Smooth muscle cell (in vitro differentiated cells): ENCODE measurements around the gene NSUN3. TPM values are rescaled to one million over a fixed set of nuclear protein-coding genes. Genes with fewer than 3 reads are reported as not detected.

Experiments used
- DNase-seq: peaks from one replicate; lab custom pipeline; 2025; ENCODE audit not compliant: unreplicated experiment; lab: John Stamatoyannopoulos, UW
- H2AFZ ChIP-seq: fragments of 200-600 bp; sonication (generic); 2 replicates; pipeline ENCODE4 v1.6.0; 2016; ENCODE audit warnings: antibody characterized with exemption, low read depth, mild to moderate bottlenecking
- H3F3A ChIP-seq: fragments of 200-600 bp; sonication (generic); 2 replicates; pipeline ENCODE4 v1.6.0; 2017; ENCODE audit warnings: antibody characterized with exemption, low read depth
- H3K27ac ChIP-seq: fragments of 200-600 bp; sonication (generic); 2 replicates; pipeline ENCODE4 v1.5.1; 2016; ENCODE audit warnings: low read depth, mild to moderate bottlenecking
- H3K27me3 ChIP-seq: fragments of 200-600 bp; sonication (generic); 2 replicates; pipeline ENCODE4 v1.6.1; 2016; ENCODE audit warnings: low read depth, mild to moderate bottlenecking
- H3K36me3 ChIP-seq: fragments of 200-600 bp; sonication (generic); 2 replicates; pipeline ENCODE4 v1.5.1; 2016; ENCODE audit warnings: low read depth
- H3K4me1 ChIP-seq: fragments of 200-600 bp; sonication (generic); 2 replicates; pipeline ENCODE4 v1.5.1; 2016; ENCODE audit warnings: low read depth
- H3K4me2 ChIP-seq: fragments of 200-600 bp; sonication (generic); 2 replicates; pipeline ENCODE4 v1.6.0; 2016; ENCODE audit warnings: mild to moderate bottlenecking
- H3K4me3 ChIP-seq: fragments of 200-600 bp; sonication (generic); 2 replicates; pipeline ENCODE4 v1.5.1; 2016; ENCODE audit warnings: mild to moderate bottlenecking
- H3K79me2 ChIP-seq: fragments of 200-600 bp; sonication (generic); 2 replicates; pipeline ENCODE4 v1.6.0; 2016; ENCODE audit warnings: low read depth, mild to moderate bottlenecking
- H3K9ac ChIP-seq: fragments of 200-600 bp; sonication (generic); 2 replicates; pipeline ENCODE4 v1.6.0; 2016; ENCODE audit warnings: low read depth
- H3K9me3 ChIP-seq: fragments of 200-600 bp; sonication (generic); replicated peaks from 2 replicates; pipeline ENCODE4 v1.5.1; 2016; ENCODE audit warnings: low read depth
- H4K20me1 ChIP-seq: fragments of 200-600 bp; sonication (generic); 2 replicates; pipeline ENCODE4 v1.6.0; 2016; ENCODE audit warnings: low read depth
- CTCF ChIP-seq: fragments of 200-600 bp; sonication (generic); IDR thresholded peaks from 2 replicates; pipeline ENCODE4 v1.5.1; 2017; ENCODE audit warnings: borderline replicate concordance, mild to moderate bottlenecking, antibody characterized with exemption; ENCODE audit not compliant: insufficient read depth, poor library complexity, severe bottlenecking
- WGBS: methylation state at CpG from one replicate; pipeline ENCODE4 v1.1.7; 2016; ENCODE audit warnings: low lambda C conversion rate; 5-methylcytosine and 5-hydroxymethylcytosine counted together
- polyA plus RNA-seq: library from polyadenylated mRNA; unstranded; fragments of >200 nt; fragmentation: Nextera tagmentation; extraction: Ambion mirVana; gene quantifications from 2 replicates; pipeline ENCODE4 v1.2.1, GENCODE V29; 2016
- total RNA-seq: library from RNA; depleted of rRNA; stranded (reverse); fragments of >200 nt; gene quantifications from 2 replicates; pipeline ENCODE4 v1.2.3, GENCODE V29; 2014

Gene NSUN3
- total and polyA plus RNA-seq, 2 experiments from 2014 or later = 5.3 to 8.3 TPM

- Histone ChIP-seq H3K9ac (no peak overlapping the region), H3K27ac (no peak overlapping the region), H3K9me3 (no peaks in the 10 kb centered on the region), H3K79me2 (no peaks in the 10 kb centered on the region), H4K20me1 (no peaks in the 10 kb centered on the region), H2AFZ (no peak overlapping the region), H3K36me3 (no peaks in the 10 kb centered on the region), H3K4me3 (no peak overlapping the region), H3F3A (no peaks in the 10 kb centered on the region), H3K4me1 (no peaks in the 10 kb centered on the region), H3K27me3 (no peaks in the 10 kb centered on the region), H3K4me2 (no peak overlapping the region)
- WGBS = 100% methylated on average over 2 of the region's 2 CpGs
- no peak for DNase-seq
- no peak for TF ChIP-seq CTCF
Observed at GRCh38 chr3:94175677-94176076, 112.8 kb downstream of the NSUN3 start.

- Histone ChIP-seq H3K4me2 (no peak overlapping the region), H3K4me3 (no peak overlapping the region), H3K36me3 (no peaks in the 10 kb centered on the region), H3K79me2 (no peaks in the 10 kb centered on the region), H2AFZ (no peak overlapping the region), H3K27ac (no peak overlapping the region), H4K20me1 (no peaks in the 10 kb centered on the region), H3F3A (no peaks in the 10 kb centered on the region), H3K27me3 (no peaks in the 10 kb centered on the region), H3K9me3 (no peaks in the 10 kb centered on the region), H3K4me1 (no peaks in the 10 kb centered on the region), H3K9ac (no peak overlapping the region)
- DNase-seq = no peak
- TF ChIP-seq CTCF = no peak
- 75% methylated on average over 6 of the region's 6 CpGs for WGBS
Observed at GRCh38 chr3:94176988-94177745, 114.3 kb downstream of the NSUN3 start.

Other genes starting within 250 kb of the NSUN3 start
- gene PROS1, start 89.2 kb upstream of the NSUN3 start, total RNA-seq = 16.8 and 24.0 TPM in 2 replicates
- 8.7 and 10.1 TPM in 2 replicates for gene PROS1, start 89.2 kb upstream of the NSUN3 start, polyA plus RNA-seq
- gene ARL13B, start 82.9 kb upstream of the NSUN3 start, total RNA-seq = 8.6 and 19.1 TPM in 2 replicates
- 12.8 and 14.0 TPM in 2 replicates for gene ARL13B, start 82.9 kb upstream of the NSUN3 start, polyA plus RNA-seq
- 0.94 TPM in 1 of 2 replicates, not detected in the other for gene STX19, start 34.5 kb upstream of the NSUN3 start, total RNA-seq
- gene STX19, start 34.5 kb upstream of the NSUN3 start, polyA plus RNA-seq = 0.23 TPM in 1 of 2 replicates, not detected in the other
- gene DHFR2, start 145 bp upstream of the NSUN3 start, total RNA-seq = 2.8 and 14.5 TPM in 2 replicates
- gene DHFR2, start 145 bp upstream of the NSUN3 start, polyA plus RNA-seq = 1.7 and 3.0 TPM in 2 replicates